GM21526 (cell line): ENCODE data around the gene MAGEA12.
"Not testable (repeated sequence)": the region's sequence is repeated elsewhere in the genome, so short reads cannot be mapped to it uniquely, and the experiment has no call there.

Experiments
- ATAC-seq: cut with Tn5 transposase; IDR thresholded peaks from one replicate; pipeline ENCODE4 v1.9.1; 2021; ENCODE audit warnings: moderate library complexity; ENCODE audit not compliant: unreplicated experiment, low FRiP score

MAGEA12 gene

GRCh38 chrX:152733261-152733975 is at the start of gene MAGEA12, which contains the start of gene CSAG1:
MAGEA12 (plus strand) TSS chrX:152733757; CDS start chrX:152736162, 2,405 bp downstream.
CSAG1 (minus strand) TSS chrX:152733721; CDS start chrX:152732460, 1,261 bp downstream.
- no peak for ATAC-seq

- ATAC-seq = not testable (repeated sequence)
Observed at GRCh38 chrX:152697952-152698931, 35.3 kb upstream of the MAGEA12 start, which contains the start of gene MAGEA3. MAGEA3 (plus strand) TSS chrX:152698794; CDS start chrX:152700833, 2,039 bp downstream.

- ATAC-seq = not testable (repeated sequence)
Observed at GRCh38 chrX:152700390-152700789, 33.2 kb upstream of the MAGEA12 start.

GRCh38 chrX:152706500-152706899 is 27.1 kb upstream of the MAGEA12 start:
- not testable (repeated sequence) for ATAC-seq

GRCh38 chrX:152709173-152709572 is 24.4 kb upstream of the MAGEA12 start, which contains the start of gene CSAG2:
CSAG2 (minus strand) TSS chrX:152709273; CDS start chrX:152709112, 161 bp downstream.
- ATAC-seq = not testable (repeated sequence)

GRCh38 chrX:152713195-152713594 is 20.4 kb upstream of the MAGEA12 start:
- ATAC-seq = not testable (repeated sequence)

- ATAC-seq = not testable (repeated sequence)
Observed at GRCh38 chrX:152713815-152714787, 19.5 kb upstream of the MAGEA12 start, which contains the start of gene MAGEA2B. MAGEA2B (plus strand) TSS chrX:152714628; CDS start chrX:152717107, 2,479 bp downstream.

- no peak for ATAC-seq
Observed at GRCh38 chrX:152725409-152725808, 8.1 kb upstream of the MAGEA12 start.

- not testable (repeated sequence) for ATAC-seq
Observed at GRCh38 chrX:152734143-152734858, 744 bp downstream of the MAGEA12 start.

- ATAC-seq = no peak
Observed at GRCh38 chrX:152735101-152735500, 1.5 kb downstream of the MAGEA12 start.

GRCh38 chrX:152735860-152736511 is 2.4 kb downstream of the MAGEA12 start:
- ATAC-seq = no peak

- not testable (repeated sequence) for ATAC-seq
Observed at GRCh38 chrX:152736528-152736927, 3.0 kb downstream of the MAGEA12 start.

- ATAC-seq = no peak
Observed at GRCh38 chrX:152738560-152738959, 5.0 kb downstream of the MAGEA12 start.

GRCh38 chrX:152753686-152754650 is 20.4 kb downstream of the MAGEA12 start, which contains the start of gene MAGEA2:
MAGEA2 (minus strand) TSS chrX:152753842; CDS start chrX:152751363, 2,479 bp downstream.
- ATAC-seq = not testable (repeated sequence)

GRCh38 chrX:152754871-152755270 is 21.3 kb downstream of the MAGEA12 start:
- not testable (repeated sequence) for ATAC-seq

GRCh38 chrX:152758918-152759317 is 25.4 kb downstream of the MAGEA12 start, which contains the start of gene CSAG3:
CSAG3 (plus strand) TSS chrX:152759218.
- not testable (repeated sequence) for ATAC-seq

- ATAC-seq = not testable (repeated sequence)
Observed at GRCh38 chrX:152759544-152759943, 26.0 kb downstream of the MAGEA12 start.
